H54 (cell line): ENCODE data around the gene CITED2.

Source experiments
- DNase-seq: peaks from one replicate; pipeline ENCODE4 v3.0.0; 2011; ENCODE audit warnings: low spot score, mixed read lengths; ENCODE audit not compliant: insufficient read length
- FAIRE-seq: peaks from 3 replicates; lab custom pipeline; 2011; peaks lifted over from hg19 to GRCh38; lab: Jason Lieb, UNC
- POLR2A ChIP-seq: IDR thresholded peaks from 2 replicates; pipeline ENCODE4 v1.6.1; 2011; ENCODE audit warnings: low read depth, mild to moderate bottlenecking, low read length

CITED2 gene

GRCh38 chr6:139324301-139324555 is 50.2 kb downstream of the CITED2 start:
- FAIRE-seq, result no peak
- TF ChIP-seq POLR2A, result no peak

GRCh38 chr6:139323511-139324300 is 50.7 kb downstream of the CITED2 start:
- no peak for TF ChIP-seq POLR2A
- DNase-seq (peak; percentile 14), FAIRE-seq (no peak)

More at GRCh38 chr6:139324301-139324555, 50.2 kb downstream of the CITED2 start:
- DNase-seq, result no peak
